ENCODE results near the gene MALRD1.

DNA sequence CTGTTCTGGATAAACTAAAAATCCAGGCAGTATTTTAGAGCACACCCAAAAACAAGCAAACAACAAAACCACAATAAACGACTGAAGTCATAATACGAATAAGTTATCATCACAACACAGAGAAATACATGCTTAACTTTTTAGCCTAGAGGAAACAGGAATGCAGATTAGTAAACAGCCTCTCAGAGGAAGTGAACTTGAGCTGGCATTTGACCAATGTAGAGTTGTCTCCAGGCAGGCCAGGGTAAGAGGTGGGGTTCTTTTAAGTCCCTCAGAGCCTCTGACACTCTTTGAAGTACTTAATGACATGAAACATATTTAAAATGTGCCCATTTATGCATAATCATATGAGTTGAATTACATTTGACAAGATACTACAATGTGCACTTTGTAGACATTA is 724.4 kb downstream of the MALRD1 start:
- no peak for TF ChIP-seq POLR2A (IDR thresholded peaks at IDR 0.05)
- TF ChIP-seq POLR2AphosphoS5 (IDR thresholded peaks at IDR 0.05) = no peak
- TF ChIP-seq, protein P1, sequence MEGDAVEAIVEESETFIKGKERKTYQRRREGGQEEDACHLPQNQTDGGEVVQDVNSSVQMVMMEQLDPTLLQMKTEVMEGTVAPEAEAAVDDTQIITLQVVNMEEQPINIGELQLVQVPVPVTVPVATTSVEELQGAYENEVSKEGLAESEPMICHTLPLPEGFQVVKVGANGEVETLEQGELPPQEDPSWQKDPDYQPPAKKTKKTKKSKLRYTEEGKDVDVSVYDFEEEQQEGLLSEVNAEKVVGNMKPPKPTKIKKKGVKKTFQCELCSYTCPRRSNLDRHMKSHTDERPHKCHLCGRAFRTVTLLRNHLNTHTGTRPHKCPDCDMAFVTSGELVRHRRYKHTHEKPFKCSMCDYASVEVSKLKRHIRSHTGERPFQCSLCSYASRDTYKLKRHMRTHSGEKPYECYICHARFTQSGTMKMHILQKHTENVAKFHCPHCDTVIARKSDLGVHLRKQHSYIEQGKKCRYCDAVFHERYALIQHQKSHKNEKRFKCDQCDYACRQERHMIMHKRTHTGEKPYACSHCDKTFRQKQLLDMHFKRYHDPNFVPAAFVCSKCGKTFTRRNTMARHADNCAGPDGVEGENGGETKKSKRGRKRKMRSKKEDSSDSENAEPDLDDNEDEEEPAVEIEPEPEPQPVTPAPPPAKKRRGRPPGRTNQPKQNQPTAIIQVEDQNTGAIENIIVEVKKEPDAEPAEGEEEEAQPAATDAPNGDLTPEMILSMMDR (IDR thresholded peaks at IDR 0.05 in 8 of 11, conservative IDR thresholded peaks at IDR 0.05 in 3 of 11) = no peak
